ENCODE measurements around the gene MFAP2. TPM values are rescaled to one million over a fixed set of nuclear protein-coding genes. Genes with fewer than 3 reads are reported as not detected.
A peak's percentile ranks its signal among the peaks of the same experiment; 100 is the strongest.

Gene MFAP2
- total RNA-seq, 6 donors from 2014 or later: 2.1 to 21.7 (median 7.2) TPM

DNA sequence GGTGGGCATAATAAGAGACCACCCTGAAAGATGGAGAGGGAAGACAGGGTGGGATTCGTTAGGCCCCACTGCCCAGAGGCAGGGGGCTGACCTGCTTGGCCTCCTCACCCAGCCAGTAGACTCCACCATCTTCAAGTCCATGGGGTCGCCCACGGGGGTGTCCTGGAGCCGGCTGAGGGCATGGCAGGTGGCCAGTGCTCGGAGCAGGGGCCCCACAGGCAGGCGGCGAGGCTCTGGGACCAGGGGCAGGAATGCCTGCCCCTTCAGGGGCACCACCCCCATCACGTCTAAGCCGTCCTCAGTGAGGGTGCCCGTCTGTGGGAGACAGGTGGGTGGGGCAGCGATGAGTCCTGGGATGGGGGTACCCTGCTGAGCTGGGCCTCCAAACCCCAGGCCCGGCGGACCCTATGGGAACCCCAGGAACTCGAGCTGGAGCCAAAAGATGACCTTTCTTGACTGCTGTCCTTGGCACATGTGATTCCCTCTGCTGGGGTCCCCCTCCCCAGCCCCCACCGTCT is 13.2 kb upstream of the MFAP2 start:
- H3K9me3 ChIP-seq: no peaks in the 10 kb centered on the region
- no peaks in the 10 kb centered on the region for H3K4me1 ChIP-seq
- H3K4me3 ChIP-seq: no peak overlapping the region
- H3K27ac ChIP-seq: no peak overlapping the region
- DNase-seq (peak in 1 of 2 donors; percentile 67), ATAC-seq (ENCODE audit: low FRiP score in 2 of 2) (no peak)
- TF ChIP-seq POLR2AphosphoS5 (IDR thresholded peaks at IDR 0.05): no peak
- TF ChIP-seq EP300 (IDR thresholded peaks at IDR 0.05): no peak
- TF ChIP-seq, protein P1, sequence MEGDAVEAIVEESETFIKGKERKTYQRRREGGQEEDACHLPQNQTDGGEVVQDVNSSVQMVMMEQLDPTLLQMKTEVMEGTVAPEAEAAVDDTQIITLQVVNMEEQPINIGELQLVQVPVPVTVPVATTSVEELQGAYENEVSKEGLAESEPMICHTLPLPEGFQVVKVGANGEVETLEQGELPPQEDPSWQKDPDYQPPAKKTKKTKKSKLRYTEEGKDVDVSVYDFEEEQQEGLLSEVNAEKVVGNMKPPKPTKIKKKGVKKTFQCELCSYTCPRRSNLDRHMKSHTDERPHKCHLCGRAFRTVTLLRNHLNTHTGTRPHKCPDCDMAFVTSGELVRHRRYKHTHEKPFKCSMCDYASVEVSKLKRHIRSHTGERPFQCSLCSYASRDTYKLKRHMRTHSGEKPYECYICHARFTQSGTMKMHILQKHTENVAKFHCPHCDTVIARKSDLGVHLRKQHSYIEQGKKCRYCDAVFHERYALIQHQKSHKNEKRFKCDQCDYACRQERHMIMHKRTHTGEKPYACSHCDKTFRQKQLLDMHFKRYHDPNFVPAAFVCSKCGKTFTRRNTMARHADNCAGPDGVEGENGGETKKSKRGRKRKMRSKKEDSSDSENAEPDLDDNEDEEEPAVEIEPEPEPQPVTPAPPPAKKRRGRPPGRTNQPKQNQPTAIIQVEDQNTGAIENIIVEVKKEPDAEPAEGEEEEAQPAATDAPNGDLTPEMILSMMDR (IDR thresholded peaks at IDR 0.05): no peak
- no peak for TF ChIP-seq POLR2A (IDR thresholded peaks at IDR 0.05)
- peaks cover 3 to 90% (median 62%) of the 10 kb centered on the region in 4 donors for H3K36me3 ChIP-seq
- 94 to 96% methylated on average over 13 to 15 of the region's 15 CpGs for WGBS, 2 donors
- H3K27me3 ChIP-seq: no peaks in the 10 kb centered on the region

DNA sequence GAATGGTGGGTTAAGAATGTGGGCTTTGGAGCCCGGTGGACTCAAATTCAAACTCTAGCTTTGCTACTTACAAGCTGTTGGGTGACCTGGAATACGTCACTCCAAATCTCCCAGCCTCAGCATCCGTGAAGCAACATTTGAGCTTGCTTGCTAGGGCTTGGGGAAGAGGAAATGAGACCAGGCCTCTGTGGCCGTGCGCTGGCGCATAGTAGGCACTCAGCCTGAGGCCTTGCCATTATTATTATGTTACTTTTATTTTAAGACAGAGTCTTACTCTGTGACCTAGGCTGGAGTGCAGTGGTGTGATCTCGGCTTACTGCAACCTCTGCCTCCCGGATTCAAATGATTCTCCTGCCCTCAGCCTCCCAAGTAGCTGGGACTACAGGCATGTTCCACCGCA is 12.3 kb upstream of the MFAP2 start:
- Histone ChIP-seq H3K27me3 (no peaks in the 10 kb centered on the region), H3K36me3 (peaks cover 3 to 90% (median 64%) of the 10 kb centered on the region in 4 donors), H3K9me3 (no peaks in the 10 kb centered on the region), H3K4me3 (no peak overlapping the region), H3K4me1 (no peaks in the 10 kb centered on the region), H3K27ac (no peak overlapping the region)
- no peak for DNase-seq
- TF ChIP-seq POLR2AphosphoS5 (IDR thresholded peaks at IDR 0.05): no peak
- TF ChIP-seq, protein P1 (IDR thresholded peaks at IDR 0.05): no peak
- no peak for TF ChIP-seq EP300 (IDR thresholded peaks at IDR 0.05)
- TF ChIP-seq POLR2A (IDR thresholded peaks at IDR 0.05): no peak
- 93 to 95% methylated on average over 9 of the region's 9 CpGs for WGBS, 2 donors
- ATAC-seq (ENCODE audit: low FRiP score in 2 of 2): no peak

DNA sequence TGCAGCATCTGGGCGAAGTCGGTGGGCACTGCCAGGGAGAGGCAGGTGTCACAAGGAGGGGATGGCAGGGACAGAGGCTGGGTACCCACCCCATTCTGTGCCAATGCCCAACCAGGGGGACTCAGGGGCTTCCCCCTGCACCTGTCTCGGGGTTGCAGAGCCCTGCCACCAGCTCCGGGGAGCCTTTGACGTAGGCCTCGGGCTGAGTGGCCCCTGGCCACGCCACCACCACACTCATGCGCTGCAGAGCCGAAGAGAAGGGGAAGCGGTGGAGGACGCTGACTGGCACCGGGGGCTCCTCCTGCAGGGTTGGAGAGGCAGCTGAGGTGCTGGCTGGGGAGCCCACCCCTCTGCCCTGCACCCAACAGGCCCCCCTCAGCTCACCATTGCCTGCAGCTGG is 11.7 kb upstream of the MFAP2 start:
- peaks cover 3 to 91% (median 66%) of the 10 kb centered on the region in 4 donors for H3K36me3 ChIP-seq
- H3K27ac ChIP-seq: no peak overlapping the region
- no peaks in the 10 kb centered on the region for H3K4me1 ChIP-seq
- ATAC-seq (ENCODE audit: low FRiP score in 2 of 2) (no peak), DNase-seq (peak in 1 of 2 donors; percentile 56)
- H3K27me3 ChIP-seq: no peaks in the 10 kb centered on the region
- H3K4me3 ChIP-seq: no peak overlapping the region
- H3K9me3 ChIP-seq: no peaks in the 10 kb centered on the region
- WGBS, 2 donors: 91% methylated on average over 11 of the region's 12 CpGs; no CpG with 5 or more reads in 1 of the 2 donors
- TF ChIP-seq, protein P1 (IDR thresholded peaks at IDR 0.05): no peak
- TF ChIP-seq POLR2A (IDR thresholded peaks at IDR 0.05) (no peak), POLR2AphosphoS5 (IDR thresholded peaks at IDR 0.05) (no peak), EP300 (IDR thresholded peaks at IDR 0.05) (no peak)

DNA sequence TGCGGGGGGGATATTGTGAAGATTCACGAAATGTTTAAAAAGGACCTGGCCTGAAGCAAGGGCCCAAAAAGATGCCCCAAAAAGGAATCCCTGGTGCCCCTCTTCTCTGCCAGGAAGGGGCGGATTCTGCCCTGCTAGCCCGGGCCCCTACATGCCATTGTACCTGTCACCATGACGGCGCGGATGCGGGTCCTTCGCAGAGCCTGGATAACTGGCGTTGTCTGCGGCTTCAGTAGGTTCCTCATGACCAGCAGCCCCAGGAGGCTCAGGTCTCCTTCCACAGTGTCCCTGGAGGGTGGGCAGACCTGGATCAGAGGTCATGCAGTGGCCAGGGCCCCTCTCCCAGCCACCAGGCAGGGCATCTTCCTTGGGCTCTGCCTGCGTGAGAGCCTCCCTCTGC is 11.2 kb upstream of the MFAP2 start:
- DNase-seq: peak in 1 of 2 donors; percentile 39
- Histone ChIP-seq H3K4me3 (no peak overlapping the region), H3K4me1 (no peaks in the 10 kb centered on the region), H3K27me3 (no peaks in the 10 kb centered on the region), H3K9me3 (no peaks in the 10 kb centered on the region), H3K27ac (no peak overlapping the region), H3K36me3 (peaks cover 3 to 91% (median 70%) of the 10 kb centered on the region in 4 donors)
- ATAC-seq (ENCODE audit: low FRiP score in 2 of 2): no peak
- TF ChIP-seq POLR2A (IDR thresholded peaks at IDR 0.05) (no peak), EP300 (IDR thresholded peaks at IDR 0.05) (no peak), POLR2AphosphoS5 (IDR thresholded peaks at IDR 0.05) (no peak)
- TF ChIP-seq, protein P1 (IDR thresholded peaks at IDR 0.05): no peak
- 93 to 96% methylated on average over 4 to 12 of the region's 12 CpGs for WGBS, 2 donors
